PFSK-1 (cell line): ENCODE results near the gene OLFML2A.

Experiments used
- REST ChIP-seq, 2 experiments: IDR thresholded peaks; 2 replicates each; pipeline versions ENCODE4 v1.6.1 to v1.8.0; 2011 to 2012; ENCODE audit warnings: low read depth in 2 of 2, low read length in 2 of 2, control low read depth in 1 of 2, inconsistent platforms in 1 of 2, mild to moderate bottlenecking in 1 of 2, moderate library complexity in 1 of 2; ENCODE audit not compliant: insufficient read depth in 1 of 2
- SIN3A ChIP-seq: IDR thresholded peaks from 2 replicates; pipeline ENCODE4 v1.6.1; 2012; ENCODE audit warnings: mild to moderate bottlenecking, low read length, moderate library complexity, borderline replicate concordance; ENCODE audit not compliant: insufficient read depth

- TF ChIP-seq REST (IDR thresholded peaks at IDR 0.05; ENCODE audit: insufficient read depth in 1 of 2, low read depth in 2 of 2, low read length in 2 of 2) (no peak), SIN3A (no peak)
Measured at GRCh38 chr9:124773473-124774128, 3.3 kb upstream of the OLFML2A start.
